ENCODE data around the gene PNLIPRP2. TPM values are rescaled to one million over a fixed set of nuclear protein-coding genes. Genes with fewer than 3 reads are reported as not detected.

PNLIPRP2 gene
- total RNA-seq, 1 donor from 2014 or later: not detected

DNA sequence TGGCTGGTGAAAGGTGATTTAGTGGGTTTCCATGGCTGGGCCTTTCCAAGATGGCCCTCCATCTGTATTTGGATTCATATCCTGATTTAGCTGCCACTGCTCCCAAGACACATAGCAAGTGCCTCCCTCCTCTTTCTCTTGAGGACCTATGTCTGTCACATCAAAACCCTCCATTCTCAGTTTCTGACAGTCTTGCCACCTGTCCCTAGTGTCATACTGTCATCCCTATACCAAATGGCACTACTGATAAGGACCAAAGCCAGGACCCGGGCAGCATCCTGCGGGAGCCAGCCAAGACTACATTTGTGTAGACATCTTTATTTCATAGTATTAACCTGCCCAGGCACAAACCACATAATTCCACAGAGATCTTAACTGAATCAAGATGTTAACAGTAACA lies 34.8 kb downstream of the PNLIPRP2 start:
- no peak for DNase-seq

DNA sequence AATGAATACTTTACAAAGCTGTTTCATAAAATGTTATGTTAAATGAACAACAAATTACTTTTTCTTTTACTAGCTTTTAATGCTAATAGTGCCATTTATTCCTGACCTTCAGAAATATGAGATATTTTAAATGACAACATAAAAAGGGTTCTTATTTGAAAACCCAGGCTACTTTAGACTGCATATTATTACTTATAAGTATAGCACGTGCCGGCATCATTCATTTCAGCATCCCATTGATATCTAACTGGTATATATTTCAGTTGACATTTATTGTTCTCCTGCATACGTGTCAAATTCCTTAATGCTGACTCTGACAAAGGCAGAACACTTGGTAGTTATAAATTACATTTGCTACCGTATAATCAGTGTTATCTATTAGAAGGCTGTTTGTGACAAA lies 35.3 kb downstream of the PNLIPRP2 start:
- DNase-seq: no peak

DNA sequence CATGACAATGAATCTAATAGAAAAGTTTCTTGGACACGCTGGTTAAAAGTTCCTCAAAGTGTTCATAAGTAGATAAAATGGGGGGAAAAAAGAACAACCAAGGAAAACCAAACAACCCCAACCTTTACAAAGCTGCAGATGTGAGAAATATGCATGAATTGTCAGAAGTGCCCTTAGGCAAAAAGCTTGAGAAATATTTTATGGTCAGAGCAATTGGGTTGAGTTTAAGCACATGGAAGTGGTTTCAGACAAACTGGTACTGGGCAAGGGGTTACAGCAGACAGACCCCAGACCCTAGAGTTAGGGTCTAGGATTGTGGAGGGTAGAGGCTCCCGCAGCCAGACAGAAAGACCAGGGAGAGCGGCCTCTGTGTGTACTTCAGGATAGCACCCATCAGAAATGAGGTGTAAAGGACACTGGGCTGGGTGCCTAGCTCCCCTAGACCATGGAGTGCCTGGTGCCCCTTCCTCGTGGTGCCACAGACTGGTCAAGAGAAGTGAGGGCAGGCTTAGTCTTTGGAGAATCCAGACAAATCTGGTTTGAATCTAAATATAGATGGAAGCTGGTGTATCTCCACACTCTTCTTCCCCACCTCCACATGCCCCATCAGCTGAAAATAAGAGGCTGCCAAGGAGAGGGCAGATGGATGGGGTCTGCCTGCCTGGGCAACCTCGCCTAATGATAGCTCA lies 37.3 kb downstream of the PNLIPRP2 start:
- no peak for DNase-seq

DNA sequence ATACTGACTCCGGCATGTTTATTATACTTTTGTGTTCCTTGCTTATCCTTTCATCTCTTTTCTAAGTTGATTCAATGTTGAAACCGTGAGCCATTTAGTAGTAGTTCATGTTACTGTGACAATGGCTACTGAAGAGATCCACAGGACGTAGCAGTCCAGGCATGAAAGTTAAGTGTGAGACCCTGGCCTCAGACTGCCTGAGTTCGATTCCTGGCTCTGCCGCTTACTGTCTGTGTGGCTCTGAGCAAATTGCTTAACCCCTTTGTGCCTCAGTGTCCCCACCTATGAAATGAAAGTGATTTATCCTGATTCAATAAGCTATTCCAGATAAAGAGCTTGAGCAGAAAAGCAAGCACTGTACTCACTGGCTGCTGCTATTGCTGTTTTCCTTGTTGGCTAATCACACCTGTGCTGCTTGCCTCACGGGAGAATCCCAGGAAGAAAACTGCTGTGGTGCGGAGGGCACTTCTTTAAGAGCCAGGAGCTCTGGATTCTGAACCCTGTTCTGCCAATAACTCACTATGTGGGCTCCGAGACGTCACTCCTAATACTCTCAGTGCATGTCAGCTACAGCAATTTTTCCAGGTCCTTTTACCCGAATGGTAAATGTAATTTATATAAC lies 38.4 kb downstream of the PNLIPRP2 start:
- DNase-seq: no peak

DNA sequence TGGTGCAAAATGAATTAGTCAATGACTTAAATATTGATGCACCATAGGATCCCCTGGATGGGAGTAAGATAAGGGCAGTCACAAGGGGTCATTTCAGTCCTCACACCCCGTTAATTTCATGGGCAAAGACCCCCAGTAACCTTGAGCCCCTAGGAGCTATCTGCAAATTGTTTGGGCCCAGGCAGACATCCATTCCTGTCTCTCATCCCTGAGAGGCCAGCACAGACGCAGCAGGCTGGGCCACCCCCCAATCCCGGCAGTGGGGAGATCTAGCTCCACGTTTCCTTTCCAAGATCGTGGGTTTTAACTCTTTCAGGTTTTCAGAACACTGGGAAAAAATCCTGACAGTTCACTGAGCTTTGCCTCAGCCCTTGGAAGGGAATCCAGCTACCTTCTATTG lies 40.1 kb downstream of the PNLIPRP2 start:
- DNase-seq: no peak

GRCh38 chr10:116663342-116663741 lies 42.6 kb downstream of the PNLIPRP2 start:
- no peak for DNase-seq

DNA sequence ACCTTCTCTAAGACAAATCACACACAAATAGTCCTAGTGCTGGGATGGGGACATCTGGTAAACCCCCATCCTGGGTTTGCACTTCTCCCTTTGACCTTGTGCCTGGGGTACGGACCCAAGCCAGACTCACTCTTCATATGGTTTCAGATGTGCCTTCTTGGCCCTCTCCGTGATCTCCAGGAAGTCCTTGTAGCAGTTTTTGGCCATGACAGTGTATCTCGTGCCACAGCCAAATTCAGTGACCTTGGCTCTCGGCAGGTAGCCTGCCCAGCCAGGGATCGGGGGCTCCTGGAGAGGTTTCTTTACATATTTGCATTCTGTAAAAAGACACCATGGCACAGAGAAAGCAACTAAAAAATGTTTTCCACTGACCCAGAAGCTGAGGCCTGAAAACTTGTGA lies 43.9 kb downstream of the PNLIPRP2 start:
- no peak for DNase-seq

DNA sequence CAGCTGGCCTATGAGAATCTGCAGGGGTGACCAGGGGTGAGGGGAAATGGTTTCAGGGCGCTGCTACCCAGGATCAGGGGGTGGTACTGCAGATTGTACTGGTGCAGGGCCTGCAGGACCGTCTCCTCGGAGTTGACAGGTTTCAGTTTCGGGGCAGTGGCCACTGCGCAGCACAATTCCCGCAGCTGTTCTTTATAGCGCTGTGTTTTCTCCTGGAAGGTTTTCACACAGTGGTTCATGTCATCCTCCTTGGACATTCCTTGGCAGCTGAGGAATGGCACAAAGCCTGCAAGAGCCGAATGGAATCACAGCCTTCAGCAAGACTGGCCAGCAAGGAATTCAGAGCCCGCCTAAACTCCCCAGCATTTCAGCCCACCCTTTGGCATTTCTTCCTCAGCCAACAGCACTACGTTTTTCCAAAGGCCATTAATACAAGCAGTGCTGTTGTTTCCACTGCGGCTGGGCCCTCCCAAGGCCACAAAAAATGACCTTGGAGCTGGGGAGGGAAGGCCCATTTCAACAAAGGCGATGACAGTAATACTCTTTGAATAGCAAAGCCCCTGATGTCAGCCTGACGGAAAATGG lies 44.9 kb downstream of the PNLIPRP2 start:
- DNase-seq: no peak

DNA sequence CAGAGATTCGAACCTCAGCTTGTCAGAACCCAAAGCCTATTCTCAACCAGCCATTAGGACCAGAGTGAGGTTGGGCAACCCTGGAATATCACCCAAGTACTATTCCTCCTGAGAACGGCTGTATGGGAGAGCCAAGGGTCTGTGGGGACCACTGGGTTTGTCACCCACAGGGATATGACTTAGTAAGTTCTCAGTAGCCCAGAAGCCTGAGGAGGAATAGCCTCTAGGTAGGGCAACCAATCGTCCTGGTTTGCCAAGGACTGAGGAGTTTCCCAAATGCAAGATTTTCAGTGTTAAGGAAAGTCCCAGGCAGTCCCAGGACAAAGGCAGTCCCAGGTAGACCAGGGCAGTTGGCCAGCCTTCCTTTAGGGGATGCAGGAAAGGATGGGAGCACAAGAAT lies 46.7 kb downstream of the PNLIPRP2 start:
- no peak for DNase-seq

GRCh38 chr10:116668018-116668417 lies 47.3 kb downstream of the PNLIPRP2 start:
- no peak for DNase-seq

GRCh38 chr10:116668446-116668845 lies 47.7 kb downstream of the PNLIPRP2 start:
- no peak for DNase-seq

DNA sequence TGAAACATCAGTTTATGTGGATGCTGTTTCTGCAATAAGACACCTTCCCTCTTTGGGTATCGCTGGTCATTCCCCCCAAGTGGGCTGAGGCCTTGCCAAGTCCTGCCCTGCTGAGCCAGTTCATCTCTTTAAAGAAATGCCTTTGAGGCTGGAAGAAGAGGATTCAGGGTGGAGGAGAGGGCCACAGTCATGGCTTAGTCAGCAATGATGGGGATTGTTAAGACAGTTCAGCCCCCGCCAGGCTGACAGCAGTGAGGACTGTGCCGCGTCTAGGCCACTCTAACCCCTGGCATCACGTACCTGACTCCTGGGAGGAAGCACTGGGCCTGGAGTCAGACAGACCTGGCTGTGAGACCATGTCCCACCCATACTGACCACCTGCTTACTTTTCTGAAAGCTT lies 48.3 kb downstream of the PNLIPRP2 start:
- DNase-seq: no peak

- no peak for DNase-seq
Measured at GRCh38 chr10:116669832-116670644, 49.3 kb downstream of the PNLIPRP2 start.

GRCh38 chr10:116670706-116671105 lies 50.0 kb downstream of the PNLIPRP2 start:
- no peak for DNase-seq

GRCh38 chr10:116671274-116671926 lies 50.6 kb downstream of the PNLIPRP2 start:
- no peak for DNase-seq

GRCh38 chr10:116672891-116673290 lies 52.1 kb downstream of the PNLIPRP2 start:
- no peak for DNase-seq

- no peak for DNase-seq
Measured at GRCh38 chr10:116673866-116674265, 53.1 kb downstream of the PNLIPRP2 start.

DNA sequence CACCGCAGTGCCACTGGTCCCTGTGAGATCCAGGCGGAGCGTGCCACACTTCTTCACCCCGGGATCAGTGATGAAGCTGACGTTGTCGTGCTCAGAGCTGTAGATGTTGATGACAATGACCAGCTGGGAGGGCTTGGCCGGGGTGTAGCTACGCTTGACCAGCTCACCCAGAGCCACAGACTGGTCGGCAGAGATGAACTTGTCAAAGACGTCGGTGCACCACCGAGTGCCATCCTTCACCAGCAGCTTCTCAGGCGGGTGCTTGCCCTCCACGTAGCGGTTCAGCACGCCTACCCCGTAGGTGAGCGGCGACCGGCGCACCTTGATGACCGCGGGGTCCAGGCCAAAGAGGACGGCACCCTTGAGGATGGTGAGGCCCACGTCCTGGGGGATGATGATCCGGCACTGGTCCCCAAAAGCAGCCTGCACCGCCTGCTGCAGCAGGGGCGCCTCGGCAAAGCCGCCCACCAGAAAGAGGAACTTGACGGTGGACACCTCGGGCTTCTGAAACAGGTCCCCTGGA lies 54.2 kb downstream of the PNLIPRP2 start:
- DNase-seq: no peak

DNA sequence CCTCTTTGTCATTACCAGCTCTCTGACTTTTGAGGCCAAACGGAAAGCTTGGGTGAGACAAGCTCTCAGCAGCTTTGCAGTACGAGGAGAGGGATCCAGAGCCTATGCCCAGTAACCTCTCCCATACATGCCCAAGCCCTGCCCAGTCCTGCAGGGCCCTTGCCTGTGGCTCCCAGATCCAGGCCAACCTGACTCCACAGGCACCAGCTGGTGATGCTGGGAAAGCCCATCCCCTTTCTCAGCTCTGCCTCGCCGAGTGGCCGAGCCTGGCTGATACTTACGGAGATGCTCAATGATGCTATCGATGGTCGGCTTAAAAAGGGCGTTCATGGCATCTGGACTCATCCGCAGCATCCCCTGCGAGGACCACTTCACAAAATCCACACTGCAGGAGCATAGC lies 55.4 kb downstream of the PNLIPRP2 start:
- DNase-seq: no peak

DNA sequence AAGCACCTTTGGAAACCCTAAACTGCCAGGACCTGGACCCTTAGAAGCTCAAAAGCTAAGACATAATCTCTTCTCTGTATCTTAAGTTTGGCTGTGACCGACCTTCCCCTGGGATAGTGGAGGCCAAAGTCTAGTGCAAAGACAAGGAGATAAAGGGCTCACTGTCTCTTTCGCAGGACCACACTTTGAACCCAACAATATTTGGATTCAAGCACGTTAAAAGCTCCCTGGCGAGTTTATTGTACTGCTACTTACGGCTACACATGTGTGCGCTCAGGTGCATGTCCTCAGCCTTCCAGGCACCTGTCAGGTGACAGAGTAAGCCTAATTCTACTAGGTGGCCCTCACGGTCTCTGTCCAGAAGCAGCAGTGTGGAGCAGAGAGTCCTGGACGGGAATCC lies 55.9 kb downstream of the PNLIPRP2 start:
- DNase-seq: no peak

GRCh38 chr10:116679351-116679750 lies 58.6 kb downstream of the PNLIPRP2 start:
- DNase-seq: no peak

DNA sequence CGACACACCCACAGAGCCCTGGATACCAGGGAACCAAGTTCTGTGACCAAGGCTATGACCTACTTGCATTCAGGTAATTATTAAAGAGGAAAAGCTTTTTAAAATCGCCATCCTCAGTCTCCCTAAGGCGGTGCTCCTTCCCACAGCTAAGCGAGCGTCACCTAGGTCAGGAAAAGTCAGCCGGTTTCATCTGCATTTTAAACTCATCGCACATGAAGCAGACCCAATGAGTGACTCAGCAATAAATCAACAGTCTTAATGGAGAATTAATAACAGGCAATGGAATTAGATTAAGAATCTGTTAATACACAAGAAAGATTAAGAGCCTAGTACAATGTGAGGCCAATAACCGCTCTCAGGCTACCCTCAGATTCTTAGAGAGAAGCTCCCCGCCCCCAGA lies 62.4 kb downstream of the PNLIPRP2 start:
- no peak for DNase-seq
